PC-3 (cell line): ENCODE measurements around the gene PKN2.

Experiments used
- EZH2 ChIP-seq: fragments of 300-600 bp; sonication (generic); IDR thresholded peaks from one replicate; pipeline ENCODE4 v1.6.1; 2017; ENCODE audit warnings: antibody characterized with exemption, mild to moderate bottlenecking, low read length; ENCODE audit not compliant: unreplicated experiment
- EZH2phosphoT487 ChIP-seq: fragments of 300-600 bp; sonication (generic); IDR thresholded peaks from 2 replicates; pipeline ENCODE4 v1.6.1; 2018; ENCODE audit warnings: mild to moderate bottlenecking, antibody characterized with exemption, low read length, borderline replicate concordance
- TF ChIP-seq, protein P1 (sequence below): fragments of 300-600 bp; sonication (generic); conservative IDR thresholded peaks from 2 replicates; pipeline ENCODE4 v1.5.1; 2017; ENCODE audit warnings: antibody characterized with exemption, low read depth, mild to moderate bottlenecking, low read length

DNA sequence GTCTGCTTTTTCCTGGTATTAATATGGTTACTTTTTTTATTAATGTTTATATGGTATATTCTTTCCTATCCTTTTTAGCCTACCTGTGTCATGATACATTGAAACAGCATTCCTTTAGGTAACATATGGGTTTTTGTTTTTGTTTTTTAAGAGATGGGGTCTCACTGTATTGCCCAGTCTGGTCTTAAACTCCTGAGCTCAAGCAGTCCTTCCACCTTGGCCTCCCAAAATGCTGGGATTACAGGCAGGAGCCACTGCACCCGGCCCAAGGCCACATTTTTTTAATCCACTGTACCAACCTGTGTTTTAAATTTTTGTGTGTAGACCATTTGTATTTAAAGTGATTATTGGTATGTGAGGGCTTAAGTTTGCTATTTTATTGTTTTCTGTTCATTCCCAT lies 43.1 kb downstream of the PKN2 start:
- TF ChIP-seq, protein P1, sequence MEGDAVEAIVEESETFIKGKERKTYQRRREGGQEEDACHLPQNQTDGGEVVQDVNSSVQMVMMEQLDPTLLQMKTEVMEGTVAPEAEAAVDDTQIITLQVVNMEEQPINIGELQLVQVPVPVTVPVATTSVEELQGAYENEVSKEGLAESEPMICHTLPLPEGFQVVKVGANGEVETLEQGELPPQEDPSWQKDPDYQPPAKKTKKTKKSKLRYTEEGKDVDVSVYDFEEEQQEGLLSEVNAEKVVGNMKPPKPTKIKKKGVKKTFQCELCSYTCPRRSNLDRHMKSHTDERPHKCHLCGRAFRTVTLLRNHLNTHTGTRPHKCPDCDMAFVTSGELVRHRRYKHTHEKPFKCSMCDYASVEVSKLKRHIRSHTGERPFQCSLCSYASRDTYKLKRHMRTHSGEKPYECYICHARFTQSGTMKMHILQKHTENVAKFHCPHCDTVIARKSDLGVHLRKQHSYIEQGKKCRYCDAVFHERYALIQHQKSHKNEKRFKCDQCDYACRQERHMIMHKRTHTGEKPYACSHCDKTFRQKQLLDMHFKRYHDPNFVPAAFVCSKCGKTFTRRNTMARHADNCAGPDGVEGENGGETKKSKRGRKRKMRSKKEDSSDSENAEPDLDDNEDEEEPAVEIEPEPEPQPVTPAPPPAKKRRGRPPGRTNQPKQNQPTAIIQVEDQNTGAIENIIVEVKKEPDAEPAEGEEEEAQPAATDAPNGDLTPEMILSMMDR: no peak
- no peak for TF ChIP-seq EZH2phosphoT487
- no peak for TF ChIP-seq EZH2
